Heart left ventricle (tissue), 13 donors: Measurements from ENCODE around the gene PSMD14.

ENCODE experiments used
- POLR2A ChIP-seq, 2 donors: fragments of 450-650 bp; IDR thresholded peaks; one replicate each; pipeline ENCODE4 v1.6.1; 2017; ENCODE audit warnings: antibody characterized with exemption in 2 of 2, mild to moderate bottlenecking in 2 of 2, moderate library complexity in 2 of 2
- TF ChIP-seq, protein P1 (sequence below), 12 donors: fragments of 200-600 bp; sonication (generic) in 4 of 12; IDR thresholded peaks; one replicate each; pipeline versions ENCODE4 v1.5.0 to v1.8.0; 2018 to 2022; ENCODE audit warnings: antibody characterized with exemption in 12 of 12, mild to moderate bottlenecking in 5 of 12
- donor health status: ischemic (EF 13 %, LVEDD 7.1; RV severe dilation, severe dysfunction).
- donor health status: DM: no; HTN: yes; CAD: no.
- donor health status: DM: no; HTN: no; CAD: no.
- donor health status: ischemic (EF 25% LVEDD 6.9; RV normal size, moderate dysfunction).
- donor health status: ischemic (EF 25% LVEDD 5.7; RV mildly dilated, moderate dysfunction).
- donor health status: ischemic (EF 35%, LVEDD 5.7; RV mildly dilated, moderate dysfunction).
- donor health status: nonischemic (EF 11% LVEDD 7.7; RV severe dilation, severe dysfunction).
- donor health status: DM: yes; HTN: yes; CAD: no.
- donor health status: PGD.
- donor health status: ischemic (EF 29% LVEDD 5.4; RV normal size, mild dysfunction).
- donor health status: nonischemic (EF 23%, LVEDD 6.1; RV moderate dilation, normal function).

DNA sequence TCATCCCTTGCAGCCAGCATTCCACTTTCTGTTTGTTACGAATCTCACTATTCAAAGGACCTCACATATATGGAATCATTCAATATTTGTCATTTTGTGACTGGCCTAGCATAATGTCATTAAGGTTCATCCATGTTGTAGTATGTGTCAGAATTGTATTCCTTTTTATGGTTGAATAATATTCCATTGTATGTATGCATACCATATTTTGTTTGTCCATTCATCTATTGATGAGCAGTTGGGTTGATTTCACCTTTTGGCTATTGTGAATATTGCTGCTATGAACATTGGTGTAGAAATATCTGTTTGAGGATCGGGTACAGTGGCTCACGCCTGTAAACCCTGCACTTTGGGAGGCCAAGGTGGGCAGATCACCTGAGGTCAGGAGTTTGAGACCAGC lies 35.0 kb downstream of the PSMD14 start:
- TF ChIP-seq POLR2A (IDR thresholded peaks at IDR 0.05), result no peak
- TF ChIP-seq, protein P1, sequence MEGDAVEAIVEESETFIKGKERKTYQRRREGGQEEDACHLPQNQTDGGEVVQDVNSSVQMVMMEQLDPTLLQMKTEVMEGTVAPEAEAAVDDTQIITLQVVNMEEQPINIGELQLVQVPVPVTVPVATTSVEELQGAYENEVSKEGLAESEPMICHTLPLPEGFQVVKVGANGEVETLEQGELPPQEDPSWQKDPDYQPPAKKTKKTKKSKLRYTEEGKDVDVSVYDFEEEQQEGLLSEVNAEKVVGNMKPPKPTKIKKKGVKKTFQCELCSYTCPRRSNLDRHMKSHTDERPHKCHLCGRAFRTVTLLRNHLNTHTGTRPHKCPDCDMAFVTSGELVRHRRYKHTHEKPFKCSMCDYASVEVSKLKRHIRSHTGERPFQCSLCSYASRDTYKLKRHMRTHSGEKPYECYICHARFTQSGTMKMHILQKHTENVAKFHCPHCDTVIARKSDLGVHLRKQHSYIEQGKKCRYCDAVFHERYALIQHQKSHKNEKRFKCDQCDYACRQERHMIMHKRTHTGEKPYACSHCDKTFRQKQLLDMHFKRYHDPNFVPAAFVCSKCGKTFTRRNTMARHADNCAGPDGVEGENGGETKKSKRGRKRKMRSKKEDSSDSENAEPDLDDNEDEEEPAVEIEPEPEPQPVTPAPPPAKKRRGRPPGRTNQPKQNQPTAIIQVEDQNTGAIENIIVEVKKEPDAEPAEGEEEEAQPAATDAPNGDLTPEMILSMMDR (IDR thresholded peaks at IDR 0.05), result no peak
